ENCODE measurements around the gene EGR2. TPM values are rescaled to one million over a fixed set of nuclear protein-coding genes. Genes with fewer than 3 reads are reported as not detected.

The EGR2 gene
- polyA plus RNA-seq, 3 donors from 2014 or later: 0.28 to 0.80 (median 0.29) TPM

DNA sequence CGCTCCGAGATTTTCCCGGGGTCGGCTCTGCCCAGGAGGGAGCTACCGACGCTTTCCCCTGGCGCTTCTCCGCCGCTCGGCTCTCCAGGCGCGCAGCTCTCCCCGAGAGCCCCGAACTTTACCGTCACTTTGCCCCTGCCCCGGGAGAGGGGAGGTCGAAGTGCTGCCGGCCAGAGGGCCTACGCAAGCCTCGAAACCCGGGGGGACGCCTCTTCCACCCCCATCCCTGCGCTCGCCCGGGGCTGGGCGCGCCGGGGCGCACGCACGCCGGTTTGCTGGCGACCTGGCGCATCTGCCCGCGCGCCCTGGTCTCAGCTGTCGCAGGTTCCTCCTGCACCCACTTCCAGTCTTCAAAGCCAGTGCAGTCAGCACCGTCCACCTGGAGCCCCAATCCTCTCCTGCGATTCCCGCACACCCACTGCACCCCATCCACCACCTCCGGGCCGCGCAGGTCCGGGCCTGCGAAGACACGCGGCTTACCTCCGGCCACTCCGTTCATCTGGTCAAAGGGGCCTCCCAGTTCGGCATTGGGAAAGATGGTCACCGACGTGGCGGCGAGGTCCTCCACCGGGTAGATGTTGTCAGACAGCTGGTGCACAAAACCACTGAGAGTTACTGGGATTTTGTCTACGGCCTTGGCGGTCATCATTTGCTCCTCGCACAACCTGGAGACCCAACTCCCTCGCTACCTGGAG is 638 bp downstream of the EGR2 start:
- peaks cover 11 to 29% (median 25%) of the 10 kb centered on the region in 3 donors for H3K27me3 Mint-ChIP-seq (ENCODE audit: low read depth in 3 of 3)
- H3K27ac Mint-ChIP-seq: peak overlapping the region; percentile 95 to 99 (median 97)
- H3K9me3 Mint-ChIP-seq: no peaks in the 10 kb centered on the region
- H3K4me3 Mint-ChIP-seq: peak overlapping the region; percentile 93 to 100 (median 98)
- H3K4me1 Mint-ChIP-seq: peaks cover 54 to 74% of the 10 kb centered on the region in 2 donors
- DNase-seq: peak; percentile 19 to 30 (median 23)
- H3K36me3 Mint-ChIP-seq: peaks cover 0 to 5% (median 0%) of the 10 kb centered on the region in 3 donors

DNA sequence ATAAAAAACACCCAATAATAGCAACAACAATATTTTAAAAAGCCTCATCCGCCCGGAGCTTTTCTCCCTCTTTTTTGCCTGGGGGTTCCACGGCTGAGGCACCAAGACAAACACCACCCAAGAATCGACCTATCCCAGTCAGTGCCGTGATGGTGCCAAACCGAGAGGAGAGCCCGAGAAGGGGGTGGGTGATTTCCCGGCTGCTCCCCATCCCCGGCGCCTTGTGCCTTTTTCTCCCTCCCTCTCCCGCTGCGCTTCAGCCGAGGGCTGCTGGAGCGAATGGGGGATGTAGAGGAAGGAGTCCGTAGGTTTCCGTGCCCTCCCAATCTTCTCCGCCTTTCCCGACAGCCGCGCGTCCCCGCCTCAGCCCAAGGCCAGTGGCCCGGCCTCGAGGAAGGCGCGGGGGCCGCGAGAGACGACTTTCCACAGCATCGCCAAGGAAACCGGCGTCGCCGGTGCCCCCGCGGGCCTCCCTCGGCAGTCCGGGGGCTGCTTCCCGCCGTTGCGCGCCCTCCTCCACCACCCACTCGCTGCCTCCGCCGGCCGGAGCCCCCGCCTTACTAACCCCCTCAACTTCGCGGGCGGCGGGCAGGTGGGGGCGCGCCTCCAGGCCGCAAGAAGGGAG is 1.3 kb downstream of the EGR2 start:
- Mint-ChIP-seq H3K27ac (peak overlapping the region in 2 of 6 donors; percentile 50 to 74), H3K9me3 (no peaks in the 10 kb centered on the region), H3K4me1 (peaks cover 54 to 81% of the 10 kb centered on the region in 2 donors)

DNA sequence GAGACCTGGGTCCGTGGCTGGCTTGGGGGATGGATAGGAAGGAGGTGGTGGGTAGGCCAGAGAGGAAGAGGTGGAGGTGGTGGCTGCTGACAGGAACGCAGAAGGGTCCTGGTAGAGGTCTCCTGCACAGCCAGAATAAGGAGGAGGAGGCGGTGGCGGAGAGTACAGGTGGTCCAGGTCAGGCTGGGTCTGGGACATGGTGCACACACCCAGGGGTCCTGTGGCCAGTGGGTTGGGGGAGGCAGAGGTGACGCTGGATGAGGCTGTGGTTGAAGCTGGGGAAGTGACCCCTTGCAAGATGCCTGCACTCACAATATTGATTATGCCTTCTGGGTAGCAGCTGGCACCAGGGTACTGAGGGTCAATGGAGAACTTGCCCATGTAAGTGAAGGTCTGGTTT is 2.2 kb downstream of the EGR2 start:
- H3K9me3 Mint-ChIP-seq: no peaks in the 10 kb centered on the region
- H3K27me3 Mint-ChIP-seq (ENCODE audit: low read depth in 3 of 3): peaks cover 6 to 23% (median 17%) of the 10 kb centered on the region in 3 donors
- H3K36me3 Mint-ChIP-seq: peaks cover 0 to 5% (median 0%) of the 10 kb centered on the region in 3 donors
- H3K27ac Mint-ChIP-seq: peak overlapping the region in 1 of 6 donors; percentile 26
- no peak for DNase-seq
- H3K4me3 Mint-ChIP-seq: peak overlapping the region; percentile 81 to 100 (median 96)
- H3K4me1 Mint-ChIP-seq: peaks cover 53 to 85% of the 10 kb centered on the region in 2 donors

More for the DNA sequence above, 1.3 kb downstream of the EGR2 start:
- peaks cover 0 to 5% (median 0%) of the 10 kb centered on the region in 3 donors for H3K36me3 Mint-ChIP-seq
- H3K4me3 Mint-ChIP-seq: peak overlapping the region; percentile 93 to 100 (median 98)
- H3K27me3 Mint-ChIP-seq (ENCODE audit: low read depth in 3 of 3): peaks cover 9 to 26% (median 25%) of the 10 kb centered on the region in 3 donors
- peak in 2 of 3 donors; percentile 14 for DNase-seq

DNA sequence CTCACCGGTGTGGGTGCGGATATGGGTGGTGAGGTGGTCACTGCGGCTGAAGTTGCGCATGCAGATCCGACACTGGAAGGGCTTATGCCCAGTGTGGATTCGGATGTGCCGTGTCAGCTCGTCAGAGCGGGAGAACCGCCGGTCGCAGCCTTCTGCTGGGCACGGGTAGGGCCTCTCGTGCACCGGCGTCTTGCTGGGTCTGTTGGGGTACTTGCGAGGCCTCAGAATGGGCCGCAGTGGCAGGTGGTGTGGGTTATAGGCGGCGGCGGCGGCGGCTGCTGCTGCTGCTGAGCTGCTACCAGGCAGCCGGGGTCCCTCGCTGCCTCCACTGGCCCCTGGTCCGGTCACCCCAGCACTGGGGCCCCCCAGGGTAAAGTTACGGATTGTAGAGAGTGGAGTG is 2.7 kb downstream of the EGR2 start:
- Mint-ChIP-seq H3K36me3 (peaks cover 0 to 5% (median 0%) of the 10 kb centered on the region in 3 donors), H3K27ac (no peak overlapping the region), H3K27me3 (ENCODE audit: low read depth in 3 of 3) (peaks cover 4 to 23% (median 16%) of the 10 kb centered on the region in 3 donors), H3K4me1 (peaks cover 54 to 90% of the 10 kb centered on the region in 2 donors), H3K9me3 (no peaks in the 10 kb centered on the region), H3K4me3 (peak overlapping the region in 4 of 5 donors; percentile 81 to 98 (median 94))
- no peak for DNase-seq

DNA sequence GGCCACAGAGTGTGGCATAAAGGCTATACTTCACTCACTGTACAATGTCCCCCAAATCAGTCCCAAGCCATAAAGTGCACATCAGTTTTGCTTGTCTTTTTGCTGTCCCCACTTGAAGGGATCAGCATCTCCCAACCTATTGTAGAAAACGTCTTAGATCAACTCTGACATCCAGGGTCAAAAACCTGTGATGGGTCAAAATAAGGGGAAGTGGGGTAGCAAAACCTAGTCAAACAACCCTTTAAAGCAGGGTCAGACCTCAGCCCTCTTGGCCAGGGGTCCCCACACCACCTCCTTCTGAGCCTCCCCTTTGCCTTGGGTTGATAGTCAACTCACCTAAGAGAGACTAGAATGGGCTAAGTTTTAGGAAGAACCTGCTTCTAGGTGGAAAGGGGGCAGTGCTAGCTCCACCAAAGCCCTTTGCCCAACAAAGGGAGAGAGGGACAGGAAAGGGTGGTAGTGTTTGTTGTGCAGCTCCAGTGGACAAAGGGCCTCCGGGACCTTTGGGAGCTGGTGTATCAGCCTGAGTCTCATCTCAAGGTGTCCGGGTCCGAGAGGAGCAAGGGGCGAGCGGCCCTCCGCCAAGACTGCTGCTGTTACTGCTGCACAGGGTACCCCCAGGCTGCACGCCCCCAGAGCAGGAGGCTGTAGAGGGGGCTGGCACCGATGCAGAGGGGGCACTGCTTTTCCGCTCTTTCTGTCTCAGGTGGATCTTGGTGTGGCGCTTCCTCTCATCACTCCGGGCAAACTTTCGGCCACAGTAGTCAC is 3.3 kb downstream of the EGR2 start:
- H3K4me3 Mint-ChIP-seq: peak overlapping the region in 2 of 5 donors; percentile 35 to 59

DNA sequence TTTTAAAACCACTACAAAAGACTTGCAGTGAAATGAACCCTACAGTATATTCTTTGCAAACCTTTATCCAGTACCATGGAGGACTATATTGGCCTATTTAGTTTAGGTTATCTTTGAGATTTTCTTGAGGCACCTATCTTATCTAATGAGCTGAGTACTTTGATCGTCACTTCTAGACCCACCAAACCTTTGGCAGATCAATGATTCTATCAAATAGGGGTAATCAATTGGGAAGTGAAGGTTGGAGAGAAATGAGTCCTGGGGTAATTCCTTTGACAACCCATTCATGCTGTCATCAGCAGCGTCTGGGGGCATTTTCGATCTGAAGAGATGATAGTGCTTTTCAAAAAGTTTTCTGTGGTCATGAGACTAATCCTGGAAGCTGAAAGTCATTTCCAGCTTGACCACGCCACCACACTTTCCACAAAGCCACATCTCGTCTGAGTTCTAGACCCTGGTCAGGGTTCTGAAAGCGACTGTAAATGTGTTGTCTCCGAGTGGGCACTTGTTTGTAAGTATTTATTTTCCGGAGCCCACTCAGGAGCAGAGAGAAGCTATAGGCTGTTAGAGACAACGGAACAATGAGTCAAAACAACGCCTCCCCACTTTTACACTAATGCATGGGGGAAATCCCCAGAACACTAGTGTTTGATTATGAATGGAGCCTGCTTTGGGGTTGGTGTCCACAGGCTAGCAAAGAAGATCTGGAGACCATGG is 4.8 kb downstream of the EGR2 start:
- H3K4me3 Mint-ChIP-seq: peak overlapping the region in 2 of 5 donors; percentile 15 to 24
- peaks cover 0 to 15% (median 3%) of the 10 kb centered on the region in 3 donors for H3K36me3 Mint-ChIP-seq
- H3K27me3 Mint-ChIP-seq (ENCODE audit: low read depth in 3 of 3): peaks cover 3 to 9% (median 8%) of the 10 kb centered on the region in 3 donors
- DNase-seq: peak; percentile 9 to 19 (median 16)
- H3K4me1 Mint-ChIP-seq: peaks cover 57 to 91% of the 10 kb centered on the region in 2 donors
- peak overlapping the region in 5 of 6 donors; percentile 6 to 72 (median 41) for H3K27ac Mint-ChIP-seq
- H3K9me3 Mint-ChIP-seq: no peaks in the 10 kb centered on the region

More for the DNA sequence above, 3.3 kb downstream of the EGR2 start:
- peaks cover 0 to 5% (median 0%) of the 10 kb centered on the region in 3 donors for H3K36me3 Mint-ChIP-seq
- DNase-seq: no peak
- peaks cover 4 to 22% (median 16%) of the 10 kb centered on the region in 3 donors for H3K27me3 Mint-ChIP-seq (ENCODE audit: low read depth in 3 of 3)
- H3K27ac Mint-ChIP-seq: peak overlapping the region in 1 of 6 donors; percentile 52
- H3K9me3 Mint-ChIP-seq: no peaks in the 10 kb centered on the region
- peaks cover 51 to 91% of the 10 kb centered on the region in 2 donors for H3K4me1 Mint-ChIP-seq

DNA sequence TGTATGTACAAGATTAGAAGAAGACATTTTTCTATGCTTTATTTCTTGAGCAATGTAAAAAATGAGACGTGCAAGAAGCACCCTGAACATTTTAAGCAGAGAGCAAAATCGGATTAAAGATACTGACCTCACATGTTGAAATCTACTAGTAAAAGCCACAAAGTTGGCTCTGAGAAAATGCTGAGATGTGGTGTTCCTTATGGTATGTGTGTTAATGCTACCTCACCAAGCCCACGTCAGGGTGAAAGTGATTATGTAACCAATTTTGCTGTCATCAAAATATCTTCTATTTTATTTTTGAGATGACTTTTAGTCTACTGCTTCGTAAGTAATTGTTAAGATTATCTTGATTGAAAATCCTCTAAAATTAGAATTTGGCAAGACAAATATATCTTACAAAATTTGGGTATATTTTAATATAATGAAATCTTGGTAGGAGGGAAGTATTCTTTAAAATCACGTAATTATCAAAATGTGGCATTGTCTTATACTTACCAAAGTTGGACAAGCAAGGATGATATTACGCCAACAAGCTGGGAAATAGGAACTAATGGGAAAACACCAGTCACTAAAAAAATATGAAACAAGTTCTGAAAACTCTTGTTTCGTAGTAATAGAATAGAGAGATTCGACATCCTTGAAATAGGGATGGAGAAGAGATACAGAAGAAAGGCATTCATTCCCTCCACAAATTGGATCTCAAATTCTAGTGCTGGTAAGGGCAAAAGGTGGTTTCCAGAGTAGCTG is 5.8 kb downstream of the EGR2 start:
- Mint-ChIP-seq H3K27me3 (ENCODE audit: low read depth in 3 of 3) (peaks cover 0 to 4% (median 3%) of the 10 kb centered on the region in 3 donors), H3K4me3 (no peak overlapping the region)

DNA sequence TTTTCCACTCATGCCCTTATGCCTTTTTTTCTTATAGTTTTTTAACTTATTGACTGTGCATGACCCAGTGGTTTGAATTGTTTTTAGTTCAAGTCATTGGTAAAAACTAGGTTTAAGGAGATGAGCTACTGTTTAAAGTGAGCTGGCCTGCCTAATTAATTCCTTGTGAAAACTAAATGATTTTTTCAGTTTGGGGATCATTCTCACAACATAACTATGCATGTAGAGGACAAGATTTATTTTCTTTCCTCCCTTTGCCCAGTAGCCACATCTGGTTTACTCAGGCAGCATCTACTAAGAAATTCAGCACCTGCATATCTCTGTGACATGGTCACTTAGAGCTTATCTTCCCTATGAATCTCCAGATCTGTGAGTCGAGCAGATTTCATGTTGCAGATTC is 9.9 kb downstream of the EGR2 start:
- H3K9me3 Mint-ChIP-seq: no peaks in the 10 kb centered on the region
- peaks cover 0 to 10% (median 3%) of the 10 kb centered on the region in 3 donors for H3K36me3 Mint-ChIP-seq
- H3K4me1 Mint-ChIP-seq: peaks cover 34 to 63% of the 10 kb centered on the region in 2 donors
- H3K4me3 Mint-ChIP-seq: peak overlapping the region; percentile 90 to 98 (median 95)
- H3K27ac Mint-ChIP-seq: peak overlapping the region; percentile 40 to 93 (median 68)
- H3K27me3 Mint-ChIP-seq (ENCODE audit: low read depth in 3 of 3): peaks cover 3 to 10% (median 10%) of the 10 kb centered on the region in 3 donors
- no peak for DNase-seq

More for the DNA sequence above, 5.8 kb downstream of the EGR2 start:
- no peak overlapping the region for H3K27ac Mint-ChIP-seq
- DNase-seq: no peak
- peaks cover 0 to 15% (median 3%) of the 10 kb centered on the region in 3 donors for H3K36me3 Mint-ChIP-seq
- peaks cover 57 to 88% of the 10 kb centered on the region in 2 donors for H3K4me1 Mint-ChIP-seq
- no peaks in the 10 kb centered on the region for H3K9me3 Mint-ChIP-seq

DNA sequence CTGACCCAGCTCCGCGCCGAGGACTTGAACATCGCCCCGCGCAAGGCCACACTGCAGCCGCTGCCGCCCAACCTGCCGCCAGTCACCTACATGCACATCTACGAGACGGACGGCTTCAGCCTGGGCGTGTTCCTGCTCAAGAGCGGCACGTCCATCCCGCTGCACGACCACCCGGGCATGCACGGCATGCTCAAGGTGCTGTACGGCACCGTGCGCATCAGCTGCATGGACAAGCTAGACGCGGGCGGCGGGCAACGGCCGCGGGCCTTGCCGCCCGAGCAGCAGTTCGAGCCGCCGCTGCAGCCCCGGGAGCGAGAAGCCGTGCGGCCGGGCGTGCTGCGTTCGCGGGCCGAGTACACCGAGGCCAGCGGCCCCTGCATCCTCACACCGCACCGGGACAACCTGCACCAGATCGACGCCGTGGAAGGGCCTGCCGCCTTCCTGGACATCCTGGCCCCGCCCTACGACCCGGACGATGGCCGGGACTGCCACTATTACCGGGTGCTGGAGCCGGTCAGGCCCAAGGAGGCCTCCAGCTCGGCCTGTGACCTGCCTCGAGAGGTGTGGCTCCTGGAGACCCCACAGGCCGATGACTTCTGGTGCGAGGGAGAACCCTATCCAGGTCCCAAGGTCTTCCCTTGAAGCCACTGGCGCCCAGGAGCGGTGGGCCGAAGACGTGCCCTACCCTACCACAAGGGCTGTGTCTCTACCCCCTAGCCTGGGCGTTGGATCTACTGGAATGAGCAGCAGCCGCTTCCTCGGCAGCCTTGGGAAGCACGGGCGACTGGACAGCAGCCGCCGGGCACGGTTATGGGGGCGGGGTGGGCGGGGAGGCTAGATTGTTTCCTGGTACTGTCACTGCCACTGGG is 10.7 kb downstream of the EGR2 start:
- H3K4me3 Mint-ChIP-seq: peak overlapping the region; percentile 90 to 98 (median 95)
- H3K27me3 Mint-ChIP-seq (ENCODE audit: low read depth in 3 of 3): peaks cover 5 to 10% (median 10%) of the 10 kb centered on the region in 3 donors
- DNase-seq: no peak
- H3K4me1 Mint-ChIP-seq: peaks cover 32 to 55% of the 10 kb centered on the region in 2 donors
- peak overlapping the region; percentile 89 to 97 (median 92) for H3K27ac Mint-ChIP-seq
- H3K36me3 Mint-ChIP-seq: peaks cover 0 to 10% (median 3%) of the 10 kb centered on the region in 3 donors
- H3K9me3 Mint-ChIP-seq: peaks cover 0 to 1% (median 0%) of the 10 kb centered on the region in 6 donors

DNA sequence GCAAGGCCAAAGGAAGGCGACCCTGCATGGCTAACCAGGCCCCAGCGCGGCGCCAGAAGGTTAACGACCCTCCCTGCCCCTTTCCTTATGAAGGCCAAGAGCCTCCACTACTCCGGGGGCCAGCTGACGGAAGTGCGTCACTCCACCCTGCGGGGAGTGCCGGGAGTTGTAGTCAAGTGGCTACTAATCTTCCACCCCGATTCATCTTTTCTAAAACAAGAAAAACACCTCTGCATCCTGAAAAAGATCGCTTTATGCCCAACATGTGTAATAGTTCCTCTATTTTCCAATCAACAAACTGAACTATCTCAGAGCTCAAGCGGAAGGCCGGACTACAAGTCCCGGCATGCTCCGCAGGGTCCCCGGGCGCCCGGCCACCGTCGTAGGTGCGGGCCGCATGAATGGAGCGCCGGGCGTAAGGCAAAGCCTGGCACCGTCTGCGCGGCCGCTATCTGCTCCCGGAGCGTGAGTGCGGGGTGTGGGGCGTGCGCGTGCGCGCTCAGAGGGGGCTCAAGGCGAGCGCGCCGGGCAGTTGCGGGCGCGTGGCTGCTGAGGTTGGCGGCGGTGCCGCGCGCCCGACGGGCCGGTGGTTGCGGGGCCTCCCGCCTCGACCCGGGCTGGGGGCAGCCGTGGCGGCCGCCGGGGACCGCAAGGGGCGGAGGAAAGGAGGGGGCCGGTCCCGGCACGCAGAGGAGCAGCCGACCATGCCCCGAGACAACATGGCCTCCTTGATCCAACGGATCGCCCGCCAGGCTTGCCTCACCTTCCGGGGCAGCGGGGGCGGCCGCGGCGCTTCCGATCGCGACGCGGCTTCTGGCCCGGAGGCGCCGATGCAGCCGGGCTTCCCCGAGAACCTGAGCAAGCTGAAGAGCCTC is 11.6 kb downstream of the EGR2 start, which contains the start of gene ADO:
Gene ADO (plus strand): TSS at position 365 of the 875 bp plus-strand sequence. CDS start 340 bp downstream, at position 705.
- DNase-seq: peak; percentile 82 to 86 (median 83)
- Mint-ChIP-seq H3K36me3 (peaks cover 0 to 10% (median 3%) of the 10 kb centered on the region in 3 donors), H3K4me3 (peak within 1 kb of the TSS; percentile 95 to 99 (median 97)), H3K9me3 (peaks cover 0 to 2% (median 0%) of the 10 kb centered on the region in 6 donors), H3K27me3 (ENCODE audit: low read depth in 3 of 3) (peaks cover 5 to 10% (median 10%) of the 10 kb centered on the region in 3 donors), H3K27ac (peak within 1 kb of the TSS; percentile 97 to 99 (median 98)), H3K4me1 (peaks cover 32 to 46% of the 10 kb centered on the region in 2 donors)

Measured in immature natural killer cell (primary cell).